Astrocyte of the spinal cord (primary cell): Measurements from ENCODE around the gene UFC1.

Source experiments
- DNase-seq: peaks from one replicate; pipeline ENCODE4 v3.0.0; 2011; ENCODE audit warnings: low read depth, low spot score
- H3K4me3 ChIP-seq: 2 replicates; pipeline ENCODE4 v1.5.1; 2011; ENCODE audit warnings: low read depth, mild to moderate bottlenecking, low read length, moderate library complexity
- in situ Hi-C: cut with HindIII; loops from 2 replicates; pipeline ENCODE4 v1.10.0; 2017; ENCODE audit warnings: low sequenced_read_pairs
- TF ChIP-seq, protein P1 (sequence below): IDR thresholded peaks from 2 replicates; pipeline ENCODE4 v1.5.1; 2012; ENCODE audit warnings: low read depth, mild to moderate bottlenecking, low read length, inconsistent platforms

Gene UFC1

DNA sequence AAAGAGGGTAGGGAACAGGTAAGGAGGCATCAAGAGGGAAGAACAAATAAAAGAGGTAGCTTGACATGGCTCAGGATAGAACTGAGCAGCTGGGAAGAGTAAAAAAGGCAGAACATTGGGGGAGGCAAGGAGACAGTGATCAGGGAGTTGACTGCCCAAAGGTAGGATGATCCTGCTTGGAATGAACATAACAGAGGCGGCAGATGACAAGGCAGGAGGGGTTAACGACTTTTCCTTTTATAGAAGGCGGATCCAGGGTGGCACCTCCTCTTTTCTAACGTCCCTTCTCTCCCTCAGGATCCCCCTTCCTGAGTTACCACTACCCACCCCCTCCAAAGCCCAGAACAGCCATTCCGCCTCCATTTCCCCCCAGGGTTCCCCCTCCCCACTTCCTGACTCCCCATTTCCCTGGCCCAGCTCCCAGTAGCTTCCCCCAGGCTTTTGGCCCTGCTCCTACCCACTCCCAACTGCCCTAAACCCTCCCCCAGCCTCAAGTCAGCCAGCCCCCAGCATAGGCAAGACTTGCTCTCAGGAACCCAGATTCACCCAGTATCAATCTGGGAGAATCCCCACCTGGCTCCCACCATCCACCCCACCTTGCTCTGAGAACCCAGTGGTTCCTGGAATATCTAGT lies 45.8 kb downstream of the UFC1 start:
- DNase-seq = no peak
- in situ Hi-C loops = loop anchor here (25.0 kb wide), 1 partner anchor 163 kb away; the partner anchor contains the start of gene CFAP126
- TF ChIP-seq, protein P1, sequence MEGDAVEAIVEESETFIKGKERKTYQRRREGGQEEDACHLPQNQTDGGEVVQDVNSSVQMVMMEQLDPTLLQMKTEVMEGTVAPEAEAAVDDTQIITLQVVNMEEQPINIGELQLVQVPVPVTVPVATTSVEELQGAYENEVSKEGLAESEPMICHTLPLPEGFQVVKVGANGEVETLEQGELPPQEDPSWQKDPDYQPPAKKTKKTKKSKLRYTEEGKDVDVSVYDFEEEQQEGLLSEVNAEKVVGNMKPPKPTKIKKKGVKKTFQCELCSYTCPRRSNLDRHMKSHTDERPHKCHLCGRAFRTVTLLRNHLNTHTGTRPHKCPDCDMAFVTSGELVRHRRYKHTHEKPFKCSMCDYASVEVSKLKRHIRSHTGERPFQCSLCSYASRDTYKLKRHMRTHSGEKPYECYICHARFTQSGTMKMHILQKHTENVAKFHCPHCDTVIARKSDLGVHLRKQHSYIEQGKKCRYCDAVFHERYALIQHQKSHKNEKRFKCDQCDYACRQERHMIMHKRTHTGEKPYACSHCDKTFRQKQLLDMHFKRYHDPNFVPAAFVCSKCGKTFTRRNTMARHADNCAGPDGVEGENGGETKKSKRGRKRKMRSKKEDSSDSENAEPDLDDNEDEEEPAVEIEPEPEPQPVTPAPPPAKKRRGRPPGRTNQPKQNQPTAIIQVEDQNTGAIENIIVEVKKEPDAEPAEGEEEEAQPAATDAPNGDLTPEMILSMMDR = no peak
- no peak overlapping the region for H3K4me3 ChIP-seq

DNA sequence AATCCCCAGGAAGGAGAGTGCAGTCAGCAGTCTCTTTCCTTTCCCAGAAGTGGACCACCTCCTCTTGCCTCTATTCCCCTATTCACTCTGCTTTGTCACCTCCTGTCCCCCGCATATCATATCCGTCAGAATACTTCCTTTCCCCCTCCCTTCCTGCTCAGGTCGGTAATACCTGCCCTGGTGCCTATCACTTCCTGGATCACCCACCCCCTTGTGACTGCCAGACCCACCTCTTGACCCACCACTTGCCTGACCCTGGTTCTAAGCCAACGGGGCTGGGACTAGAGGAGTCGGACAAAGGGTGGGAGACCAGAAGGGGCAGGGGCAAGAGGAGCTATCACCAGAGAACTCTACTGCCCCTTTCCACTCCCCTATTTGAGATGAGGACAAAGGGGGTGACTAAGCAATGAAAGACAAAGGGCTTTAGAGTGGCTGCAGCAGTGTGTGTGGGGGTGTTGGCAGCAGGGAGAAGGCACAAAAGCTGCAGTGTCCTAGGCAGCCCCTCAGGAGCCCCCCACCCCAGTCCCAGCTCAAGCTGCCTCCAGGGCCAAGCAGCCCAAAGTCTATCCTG lies 46.7 kb downstream of the UFC1 start:
- H3K4me3 ChIP-seq = no peak overlapping the region
- TF ChIP-seq, protein P1 = no peak
- in situ Hi-C loops = loop anchor here (25.0 kb wide), 1 partner anchor 162 kb away; the partner anchor contains the start of gene CFAP126
- no peak for DNase-seq

DNA sequence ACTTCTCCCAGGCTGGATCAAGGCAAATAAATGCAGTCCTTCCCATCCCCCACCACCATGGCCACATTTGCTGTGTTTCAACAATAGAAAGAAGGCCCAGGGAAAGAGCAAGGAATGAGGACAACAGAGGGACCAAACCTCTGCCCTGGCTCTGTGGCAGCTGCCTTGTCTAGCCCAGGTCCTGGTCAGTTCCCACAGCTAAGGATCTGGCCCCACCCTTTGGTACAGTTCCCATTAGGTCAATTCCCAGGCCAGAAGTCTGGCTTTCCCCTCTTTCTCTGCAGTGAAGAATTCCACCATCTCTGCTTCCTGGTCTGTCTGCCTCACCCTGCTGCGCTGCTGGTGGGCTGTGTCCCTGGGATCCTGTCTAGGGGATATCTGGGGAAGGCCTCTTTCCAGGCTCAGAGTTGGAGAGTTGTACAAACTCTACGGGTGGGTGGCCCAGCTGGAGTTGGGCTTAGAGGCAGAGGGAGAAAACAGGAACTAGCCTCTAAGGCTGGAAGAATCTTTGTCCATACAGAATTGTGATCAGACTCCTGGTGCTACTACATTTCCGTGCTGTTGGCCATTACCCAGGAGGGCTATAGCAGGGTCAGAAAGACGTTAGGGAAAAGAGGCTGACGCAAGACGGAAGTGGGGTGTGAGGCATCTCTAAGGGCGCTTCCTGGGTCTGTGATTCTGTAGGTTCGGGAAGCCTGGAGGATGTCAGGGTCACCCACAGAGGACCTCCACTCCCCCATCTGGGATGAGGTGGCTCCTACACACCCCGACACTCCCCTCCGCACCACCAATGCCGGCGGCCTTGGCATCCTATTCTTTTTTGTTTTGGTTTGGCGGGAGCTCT lies 47.4 kb downstream of the UFC1 start:
- DNase-seq = peak; percentile 24
- in situ Hi-C loops = loop anchor here (25.0 kb wide), 1 partner anchor 161 kb away; the partner anchor contains the start of gene CFAP126
- TF ChIP-seq, protein P1 = no peak
- peak overlapping the region; percentile 63 for H3K4me3 ChIP-seq

DNA sequence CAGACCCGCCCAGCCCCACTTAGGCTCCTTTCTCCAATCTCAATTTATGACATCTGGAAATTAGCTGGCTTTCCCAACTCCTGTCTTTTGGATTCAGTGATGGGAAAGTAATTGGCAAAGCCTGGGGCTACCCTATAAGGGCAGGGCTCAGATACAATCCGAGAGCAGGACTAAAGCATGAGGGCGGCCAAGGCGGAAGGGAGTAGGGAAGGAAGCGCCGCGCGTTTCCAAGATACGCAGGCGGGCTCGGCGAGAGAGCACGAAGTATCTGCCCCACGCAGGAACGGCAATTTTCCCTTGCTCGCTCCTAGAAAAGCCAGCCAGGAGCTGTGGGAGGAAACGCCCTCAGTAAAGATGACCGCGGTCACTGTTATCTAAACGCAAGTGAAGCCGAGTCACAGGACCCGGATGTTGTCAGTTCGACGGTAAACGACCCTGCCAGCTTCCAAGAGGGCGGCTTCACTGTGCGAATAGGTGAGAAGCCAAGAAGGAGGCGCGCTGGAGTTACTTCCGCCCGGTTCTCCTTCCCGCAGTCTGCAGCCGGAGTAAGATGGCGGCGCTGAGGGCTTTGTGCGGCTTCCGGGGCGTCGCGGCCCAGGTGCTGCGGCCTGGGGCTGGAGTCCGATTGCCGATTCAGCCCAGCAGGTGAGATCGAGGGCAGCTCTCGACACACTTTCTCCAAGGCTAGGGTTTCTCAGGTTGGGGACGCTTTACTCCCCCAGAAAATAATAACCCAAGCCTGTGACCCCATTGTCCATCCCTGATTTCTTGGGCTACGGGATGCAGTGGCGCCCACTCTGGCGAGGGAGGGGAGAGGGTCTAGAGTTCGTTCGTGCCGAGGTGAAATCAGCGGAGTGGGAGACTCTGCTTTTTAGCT lies 48.3 kb downstream of the UFC1 start, which contains the start of gene NDUFS2:
Gene NDUFS2, plus strand, starts transcription at position 532 of the 877 bp plus-strand sequence. Its CDS starts 19 bp downstream, at position 551.
- peak; percentile 99 for DNase-seq
- in situ Hi-C loops = loop anchor here (25.0 kb wide), 1 partner anchor 160 kb away; the partner anchor contains the start of gene CFAP126
- TF ChIP-seq, protein P1 = peak; percentile 34
- H3K4me3 ChIP-seq = peak within 1 kb of the TSS; percentile 63

DNA sequence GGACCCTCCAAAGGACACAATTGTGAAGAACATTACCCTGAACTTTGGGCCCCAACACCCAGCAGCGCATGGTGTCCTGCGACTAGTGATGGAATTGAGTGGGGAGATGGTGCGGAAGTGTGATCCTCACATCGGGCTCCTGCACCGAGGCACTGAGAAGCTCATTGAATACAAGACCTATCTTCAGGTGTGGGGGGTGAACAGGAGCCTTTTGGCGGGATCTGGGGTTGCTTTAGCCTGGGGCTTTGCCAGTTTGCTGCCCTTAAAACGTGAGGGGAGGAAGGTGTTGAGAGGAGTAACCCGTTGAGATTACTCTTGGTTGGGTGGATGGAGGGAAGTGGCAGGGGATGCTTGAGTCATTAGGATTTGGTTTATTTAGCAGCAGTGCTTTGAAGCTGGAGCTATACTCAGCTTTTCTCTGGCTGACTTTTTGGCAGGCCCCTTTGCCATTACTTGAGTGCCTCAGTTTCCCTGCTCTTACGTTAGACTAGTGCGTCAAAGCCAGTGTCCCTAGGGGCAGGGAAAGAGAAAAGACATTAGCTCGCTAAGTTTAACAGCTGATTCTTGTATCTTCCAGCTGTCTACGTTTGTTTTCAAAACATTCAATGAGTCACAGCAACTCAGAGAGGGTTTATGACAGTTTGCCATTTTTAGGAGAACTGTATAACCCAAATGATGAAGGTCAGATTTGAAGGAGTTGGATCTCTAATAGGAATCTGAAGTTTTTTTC lies 52.8 kb downstream of the UFC1 start:
- no peak for DNase-seq
- TF ChIP-seq, protein P1 = no peak
- no peak overlapping the region for H3K4me3 ChIP-seq
- in situ Hi-C loops = loop anchor here (25.0 kb wide), 1 partner anchor 156 kb away; the partner anchor contains the start of gene CFAP126
